Measurements from ENCODE around the gene ITK. TPM values are rescaled to one million over a fixed set of nuclear protein-coding genes. Genes with fewer than 3 reads are reported as not detected.

The ITK gene
- total RNA-seq, 1 donor from 2014 or later = not detected

GRCh38 chr5:157294407-157295091 lies 113.9 kb downstream of the ITK start:
- no peak overlapping the region for H3K4me3 ChIP-seq (ENCODE audit: low read depth, low read length)
- DNase-seq (ENCODE audit: low read depth) (no peak), FAIRE-seq (no peak)
- H3K27me3 ChIP-seq (ENCODE audit: control insufficient read depth, insufficient read depth, low read length) = no peaks in the 10 kb centered on the region
- H3K36me3 ChIP-seq (ENCODE audit: control insufficient read depth, insufficient read depth, low read length) = no peaks in the 10 kb centered on the region
- TF ChIP-seq CTCF (IDR thresholded peaks at IDR 0.05; ENCODE audit: insufficient read depth, low read length, severe bottlenecking) = no peak

GRCh38 chr5:157295247-157295646 lies 114.6 kb downstream of the ITK start:
- FAIRE-seq = no peak
- TF ChIP-seq CTCF (IDR thresholded peaks at IDR 0.05; ENCODE audit: insufficient read depth, low read length, severe bottlenecking) = no peak
- Histone ChIP-seq H3K4me3 (ENCODE audit: low read depth, low read length) (no peak overlapping the region), H3K36me3 (ENCODE audit: control insufficient read depth, insufficient read depth, low read length) (no peaks in the 10 kb centered on the region), H3K27me3 (ENCODE audit: control insufficient read depth, insufficient read depth, low read length) (no peaks in the 10 kb centered on the region)
- DNase-seq (ENCODE audit: low read depth) = no peak

- FAIRE-seq (no peak), DNase-seq (ENCODE audit: low read depth) (no peak)
- TF ChIP-seq CTCF (IDR thresholded peaks at IDR 0.05; ENCODE audit: insufficient read depth, low read length, severe bottlenecking) = no peak
- H3K4me3 ChIP-seq (ENCODE audit: low read depth, low read length) = no peak overlapping the region
- H3K36me3 ChIP-seq (ENCODE audit: control insufficient read depth, insufficient read depth, low read length) = no peaks in the 10 kb centered on the region
- H3K27me3 ChIP-seq (ENCODE audit: control insufficient read depth, insufficient read depth, low read length) = no peaks in the 10 kb centered on the region
These were observed 119.9 kb downstream of the ITK start for GRCh38 chr5:157300564-157300963.

- Histone ChIP-seq H3K27me3 (ENCODE audit: control insufficient read depth, insufficient read depth, low read length) (no peaks in the 10 kb centered on the region), H3K36me3 (ENCODE audit: control insufficient read depth, insufficient read depth, low read length) (no peaks in the 10 kb centered on the region), H3K4me3 (ENCODE audit: low read depth, low read length) (no peak overlapping the region)
- no peak for DNase-seq (ENCODE audit: low read depth)
- FAIRE-seq = no peak
- TF ChIP-seq CTCF (IDR thresholded peaks at IDR 0.05; ENCODE audit: insufficient read depth, low read length, severe bottlenecking) = no peak
These were observed 120.4 kb downstream of the ITK start for GRCh38 chr5:157301066-157301465.

- FAIRE-seq (no peak), DNase-seq (ENCODE audit: low read depth) (no peak)
- TF ChIP-seq CTCF (IDR thresholded peaks at IDR 0.05; ENCODE audit: insufficient read depth, low read length, severe bottlenecking) = no peak
- H3K4me3 ChIP-seq (ENCODE audit: low read depth, low read length) = no peak overlapping the region
- H3K36me3 ChIP-seq (ENCODE audit: control insufficient read depth, insufficient read depth, low read length) = no peaks in the 10 kb centered on the region
- no peaks in the 10 kb centered on the region for H3K27me3 ChIP-seq (ENCODE audit: control insufficient read depth, insufficient read depth, low read length)
These were observed 122.4 kb downstream of the ITK start for GRCh38 chr5:157303023-157303422.

Data from bronchial epithelial cell (primary cell).